Measurements from ENCODE around the gene CEP85L. TPM values are rescaled to one million over a fixed set of nuclear protein-coding genes. Genes with fewer than 3 reads are reported as not detected.

The CEP85L gene
- total RNA-seq, 1 donor from 2014 or later, result 68.9 TPM

GRCh38 chr6:118536478-118536877 lies 114.9 kb downstream of the CEP85L start:
- DNase-seq, result no peak

GRCh38 chr6:118535176-118535844 lies 116.1 kb downstream of the CEP85L start:
- DNase-seq, result no peak

- no peak for DNase-seq
Observed at GRCh38 chr6:118530942-118531341, 120.4 kb downstream of the CEP85L start.

GRCh38 chr6:118529756-118530155 lies 121.6 kb downstream of the CEP85L start:
- no peak for DNase-seq

- DNase-seq, result no peak
Observed at GRCh38 chr6:118528129-118528528, 123.3 kb downstream of the CEP85L start.

- no peak for DNase-seq
Observed at GRCh38 chr6:118525913-118526780, 125.2 kb downstream of the CEP85L start.

GRCh38 chr6:118524686-118525085 lies 126.7 kb downstream of the CEP85L start:
- no peak for DNase-seq

GRCh38 chr6:118523216-118523615 lies 128.2 kb downstream of the CEP85L start:
- DNase-seq, result no peak

- DNase-seq, result no peak
Observed at GRCh38 chr6:118522422-118522821, 129.0 kb downstream of the CEP85L start.

GRCh38 chr6:118514689-118515088 lies 136.7 kb downstream of the CEP85L start:
- no peak for DNase-seq

- DNase-seq, result no peak
Observed at GRCh38 chr6:118511930-118512715, 139.3 kb downstream of the CEP85L start.

- peak; percentile 37 for DNase-seq
Observed at GRCh38 chr6:118509009-118509617, 142.3 kb downstream of the CEP85L start.

GRCh38 chr6:118507636-118508035 lies 143.8 kb downstream of the CEP85L start:
- DNase-seq, result no peak

GRCh38 chr6:118506071-118506638 lies 145.2 kb downstream of the CEP85L start:
- no peak for DNase-seq

- no peak for DNase-seq
Observed at GRCh38 chr6:118505656-118506055, 145.7 kb downstream of the CEP85L start.

GRCh38 chr6:118504611-118505010 lies 146.8 kb downstream of the CEP85L start:
- DNase-seq, result no peak

- DNase-seq, result peak; percentile 34
Observed at GRCh38 chr6:118502169-118502568, 149.2 kb downstream of the CEP85L start.

- peak; percentile 49 for DNase-seq
Observed at GRCh38 chr6:118501765-118502164, 149.6 kb downstream of the CEP85L start.

- no peak for DNase-seq
Observed at GRCh38 chr6:118501099-118501498, 150.3 kb downstream of the CEP85L start.

- DNase-seq, result no peak
Observed at GRCh38 chr6:118500130-118501015, 151.0 kb downstream of the CEP85L start.
